Left colon (tissue), 2 donors: ENCODE data around the gene SUGT1. TPM values are rescaled to one million over a fixed set of nuclear protein-coding genes. Genes with fewer than 3 reads are reported as not detected.
"Not testable (repeated sequence)": the region's sequence is repeated elsewhere in the genome, so short reads cannot be mapped to it uniquely, and the experiment has no call there.

Source experiments
- ATAC-seq: fragments of 200-7000 bp; cut with Tn5 transposase; one replicate; pipeline ENCODE4 v1.9.1; 2020; ENCODE audit warnings: mild to moderate bottlenecking, moderate library complexity
- DNase-seq, 2 donors: peaks; one replicate each; pipeline ENCODE4 v3.0.0-alpha.2; 2020
- intact Hi-C, 2 donors: fragments of 100-400 bp; cut with DNase I in 1 of 2; cut with micrococcal nuclease in 1 of 2; formaldehyde crosslinking; loops; one replicate each; pipeline versions ENCODE4 v1.11.2 to v1.14.0; 2022; cut with DNase I, micrococcal nuclease
- long read RNA-seq: library from polyadenylated mRNA; unstranded; transcript quantifications from one replicate; pipeline ENCODE4 v2.0.0, GENCODE V29; 2021
- total RNA-seq, 2 donors: library from RNA; stranded (reverse); fragmentation: NEBNext Ultra II Directional; extraction: Animal tissue kit (Norgen Biotek cat#: 25700); gene quantifications; one replicate each; pipeline ENCODE4 v1.2.1, GENCODE V29; 2021
- donor health status: DM: no; HTN: no; CAD: no.
- donor health status: DM: yes; HTN: yes; CAD: no.

Gene SUGT1
- 10 to 100 TPM; 39.8 to 41.6 TPM for total RNA-seq
- long read RNA-seq, partial matches to known transcripts: 2 of 4 reads
- long read RNA-seq, other reads (novel, unspliced or antisense): 1 of 4 reads

- intact Hi-C loops: loop anchor here in 1 of 2 donors (5.0 to 10.0 kb wide), 2 partner anchors 35 to 198 kb away; partner anchors contain the start of genes CKAP2 and VPS36
- ATAC-seq: peak; percentile 95
- peak; percentile 97 to 98 for DNase-seq
Observed at GRCh38 chr13:52652196-52652979, at the start of gene SUGT1. TSS of gene SUGT1 (plus strand) at chr13:52652836. CDS start at chr13:52652921, 85 bp downstream.

GRCh38 chr13:52603316-52603715 lies 49.3 kb upstream of the SUGT1 start:
- intact Hi-C loops, DNase-seq, ATAC-seq: not testable (repeated sequence)

GRCh38 chr13:52606126-52606525 lies 46.5 kb upstream of the SUGT1 start:
- intact Hi-C loops, ATAC-seq, DNase-seq: not testable (repeated sequence)

- ATAC-seq, intact Hi-C loops, DNase-seq: not testable (repeated sequence)
Observed at GRCh38 chr13:52606795-52607194, 45.8 kb upstream of the SUGT1 start.

- ATAC-seq, intact Hi-C loops, DNase-seq: not testable (repeated sequence)
Observed at GRCh38 chr13:52608184-52608583, 44.5 kb upstream of the SUGT1 start.

- DNase-seq, intact Hi-C loops: not testable (repeated sequence)
- peak; percentile 94 for ATAC-seq
Observed at GRCh38 chr13:52609013-52609606, 43.5 kb upstream of the SUGT1 start.

- DNase-seq, ATAC-seq, intact Hi-C loops: not testable (repeated sequence)
Observed at GRCh38 chr13:52610158-52610557, 42.5 kb upstream of the SUGT1 start.

GRCh38 chr13:52615134-52615801 lies 37.4 kb upstream of the SUGT1 start:
- DNase-seq (no peak), ATAC-seq (no peak)
- intact Hi-C loops: loop anchor here in 1 of 2 donors (5.0 kb wide), 1 partner anchor 37 kb away; the partner anchor contains the start of gene SUGT1

GRCh38 chr13:52615812-52616211 lies 36.8 kb upstream of the SUGT1 start:
- DNase-seq: no peak
- intact Hi-C loops: loop anchor here in 1 of 2 donors (5.0 kb wide), 1 partner anchor 36 kb away; the partner anchor contains the start of gene SUGT1
- no peak for ATAC-seq

GRCh38 chr13:52617070-52618060 lies 35.3 kb upstream of the SUGT1 start:
- ATAC-seq: peak; percentile 96
- DNase-seq: peak; percentile 83
- intact Hi-C loops: loop anchor here in 1 of 2 donors (5.0 kb wide), 1 partner anchor 35 kb away; the partner anchor contains the start of gene SUGT1

GRCh38 chr13:52631083-52631690 lies 21.4 kb upstream of the SUGT1 start:
- ATAC-seq: peak; percentile 97
- DNase-seq, intact Hi-C loops: not testable (repeated sequence)

GRCh38 chr13:52638666-52639328 lies 13.8 kb upstream of the SUGT1 start:
- peak; percentile 67 for ATAC-seq
- DNase-seq: no peak
- intact Hi-C loops: no loop called here

GRCh38 chr13:52642131-52642530 lies 10.5 kb upstream of the SUGT1 start, which contains the start of gene HNRNPA1L2:
TSS of gene HNRNPA1L2 (plus strand) at chr13:52642431. CDS start at chr13:52642493, 62 bp downstream.
- ATAC-seq (no peak), DNase-seq (no peak)

GRCh38 chr13:52644108-52644507 lies 8.5 kb upstream of the SUGT1 start:
- intact Hi-C loops: no loop called here
- ATAC-seq: no peak
- no peak for DNase-seq

More at GRCh38 chr13:52642131-52642530, 10.5 kb upstream of the SUGT1 start, which contains the start of gene HNRNPA1L2:
- intact Hi-C loops: no loop called here

- DNase-seq (no peak), ATAC-seq (no peak)
- intact Hi-C loops: no loop called here
Observed at GRCh38 chr13:52646967-52647366, 5.7 kb upstream of the SUGT1 start.

GRCh38 chr13:52650731-52651130 lies 1.9 kb upstream of the SUGT1 start:
- ATAC-seq (no peak), DNase-seq (no peak)
- intact Hi-C loops: loop anchor here in 1 of 2 donors (5.0 to 10.0 kb wide), 2 partner anchors 33 to 196 kb away; partner anchors contain the start of genes CKAP2 and VPS36

GRCh38 chr13:52651897-52652195 lies 790 bp upstream of the SUGT1 start:
- intact Hi-C loops: loop anchor here in 1 of 2 donors (5.0 to 10.0 kb wide), 2 partner anchors 35 to 197 kb away; partner anchors contain the start of genes CKAP2 and VPS36
- DNase-seq (no peak), ATAC-seq (peak; percentile 49)
